ENCODE results near the gene AUTS2. TPM values are rescaled to one million over a fixed set of nuclear protein-coding genes. Genes with fewer than 3 reads are reported as not detected.
"Not testable (repeated sequence)": the region's sequence is repeated elsewhere in the genome, so short reads cannot be mapped to it uniquely, and the experiment has no call there.

Gene AUTS2
- total RNA-seq, 1 donor from 2014 or later: 80.6 TPM

DNA sequence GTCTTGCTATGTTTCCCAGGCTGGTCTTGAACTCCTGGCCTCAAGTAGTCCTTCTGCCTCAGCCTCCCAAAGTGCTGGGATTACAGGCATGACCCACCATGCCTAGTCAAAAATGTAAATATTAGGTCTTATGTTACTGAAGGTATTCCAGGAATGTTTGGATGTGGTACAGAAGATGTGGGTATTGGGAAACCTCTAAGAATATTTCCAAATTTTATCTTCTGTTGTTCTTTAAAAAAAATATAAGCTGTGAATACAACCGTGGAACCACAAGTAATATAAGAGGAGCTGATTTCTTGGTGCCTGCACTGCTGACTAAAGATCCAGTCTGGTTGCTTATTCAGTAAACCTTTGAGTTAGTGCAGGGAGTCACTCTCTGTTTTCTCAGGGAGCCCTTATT is 178.3 kb downstream of the AUTS2 start:
- H3K9me3 Mint-ChIP-seq (ENCODE audit: unreplicated experiment): no peaks in the 10 kb centered on the region
- H3K4me3 Mint-ChIP-seq (ENCODE audit: unreplicated experiment): no peak overlapping the region
- no peaks in the 10 kb centered on the region for H3K27me3 Mint-ChIP-seq (ENCODE audit: unreplicated experiment)
- TF ChIP-seq, protein P1, sequence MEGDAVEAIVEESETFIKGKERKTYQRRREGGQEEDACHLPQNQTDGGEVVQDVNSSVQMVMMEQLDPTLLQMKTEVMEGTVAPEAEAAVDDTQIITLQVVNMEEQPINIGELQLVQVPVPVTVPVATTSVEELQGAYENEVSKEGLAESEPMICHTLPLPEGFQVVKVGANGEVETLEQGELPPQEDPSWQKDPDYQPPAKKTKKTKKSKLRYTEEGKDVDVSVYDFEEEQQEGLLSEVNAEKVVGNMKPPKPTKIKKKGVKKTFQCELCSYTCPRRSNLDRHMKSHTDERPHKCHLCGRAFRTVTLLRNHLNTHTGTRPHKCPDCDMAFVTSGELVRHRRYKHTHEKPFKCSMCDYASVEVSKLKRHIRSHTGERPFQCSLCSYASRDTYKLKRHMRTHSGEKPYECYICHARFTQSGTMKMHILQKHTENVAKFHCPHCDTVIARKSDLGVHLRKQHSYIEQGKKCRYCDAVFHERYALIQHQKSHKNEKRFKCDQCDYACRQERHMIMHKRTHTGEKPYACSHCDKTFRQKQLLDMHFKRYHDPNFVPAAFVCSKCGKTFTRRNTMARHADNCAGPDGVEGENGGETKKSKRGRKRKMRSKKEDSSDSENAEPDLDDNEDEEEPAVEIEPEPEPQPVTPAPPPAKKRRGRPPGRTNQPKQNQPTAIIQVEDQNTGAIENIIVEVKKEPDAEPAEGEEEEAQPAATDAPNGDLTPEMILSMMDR (IDR thresholded peaks at IDR 0.05): no peak
- no peak overlapping the region for H3K27ac Mint-ChIP-seq (ENCODE audit: unreplicated experiment)
- H3K4me1 Mint-ChIP-seq (ENCODE audit: unreplicated experiment): peaks cover 64% of the 10 kb centered on the region
- no peaks in the 10 kb centered on the region for H3K36me3 Mint-ChIP-seq (ENCODE audit: unreplicated experiment)
- DNase-seq (ENCODE audit: extremely low spot score, unreplicated experiment): no peak

DNA sequence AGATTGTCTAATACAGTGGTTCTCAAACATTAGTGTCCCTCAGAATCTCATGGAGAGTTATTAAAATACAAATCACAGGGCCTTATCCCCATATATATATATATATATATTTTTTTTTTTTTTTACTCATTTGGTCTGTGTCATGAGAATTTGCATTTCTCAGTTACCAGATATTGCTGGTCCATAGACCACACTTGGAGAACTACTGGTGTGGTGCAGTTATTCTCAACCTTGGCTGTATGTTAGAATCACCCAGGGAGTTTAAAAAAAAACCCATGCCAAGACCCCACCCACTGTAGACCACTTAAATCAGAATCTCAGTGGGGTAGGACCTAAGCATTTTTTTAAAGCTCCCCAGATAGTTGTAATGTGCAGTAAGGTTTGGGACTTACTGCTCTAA is 179.9 kb downstream of the AUTS2 start:
- H3K4me1 Mint-ChIP-seq (ENCODE audit: unreplicated experiment): peaks cover 70% of the 10 kb centered on the region
- no peaks in the 10 kb centered on the region for H3K27me3 Mint-ChIP-seq (ENCODE audit: unreplicated experiment)
- H3K9me3 Mint-ChIP-seq (ENCODE audit: unreplicated experiment): no peaks in the 10 kb centered on the region
- no peak for DNase-seq (ENCODE audit: extremely low spot score, unreplicated experiment)
- no peak overlapping the region for H3K4me3 Mint-ChIP-seq (ENCODE audit: unreplicated experiment)
- no peak overlapping the region for H3K27ac Mint-ChIP-seq (ENCODE audit: unreplicated experiment)
- TF ChIP-seq, protein P1 (IDR thresholded peaks at IDR 0.05): no peak
- H3K36me3 Mint-ChIP-seq (ENCODE audit: unreplicated experiment): no peaks in the 10 kb centered on the region

DNA sequence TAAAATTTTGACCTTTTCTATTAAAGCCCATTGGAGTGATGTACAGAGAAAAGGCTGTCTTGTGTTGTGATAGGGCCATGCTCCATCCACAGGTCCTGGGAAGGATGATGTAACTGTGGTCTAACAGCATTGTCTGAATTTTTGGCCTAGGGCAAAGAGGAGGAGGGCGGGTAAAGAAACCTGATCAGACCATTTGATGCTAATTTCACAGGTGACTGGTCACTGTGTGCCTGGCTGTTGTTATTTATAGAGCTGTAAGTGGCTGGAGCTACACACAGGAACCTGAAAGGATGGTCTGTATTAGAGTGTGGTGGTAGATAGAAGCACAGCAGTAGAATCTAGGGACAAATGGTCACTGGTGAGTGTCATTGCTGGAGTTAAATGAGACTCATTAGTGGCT is 182.1 kb downstream of the AUTS2 start:
- Mint-ChIP-seq H3K27ac (ENCODE audit: unreplicated experiment) (no peak overlapping the region), H3K4me3 (ENCODE audit: unreplicated experiment) (no peak overlapping the region), H3K36me3 (ENCODE audit: unreplicated experiment) (no peaks in the 10 kb centered on the region), H3K9me3 (ENCODE audit: unreplicated experiment) (no peaks in the 10 kb centered on the region), H3K27me3 (ENCODE audit: unreplicated experiment) (no peaks in the 10 kb centered on the region), H3K4me1 (ENCODE audit: unreplicated experiment) (peaks cover 67% of the 10 kb centered on the region)
- TF ChIP-seq, protein P1 (IDR thresholded peaks at IDR 0.05): no peak
- DNase-seq (ENCODE audit: extremely low spot score, unreplicated experiment): no peak

DNA sequence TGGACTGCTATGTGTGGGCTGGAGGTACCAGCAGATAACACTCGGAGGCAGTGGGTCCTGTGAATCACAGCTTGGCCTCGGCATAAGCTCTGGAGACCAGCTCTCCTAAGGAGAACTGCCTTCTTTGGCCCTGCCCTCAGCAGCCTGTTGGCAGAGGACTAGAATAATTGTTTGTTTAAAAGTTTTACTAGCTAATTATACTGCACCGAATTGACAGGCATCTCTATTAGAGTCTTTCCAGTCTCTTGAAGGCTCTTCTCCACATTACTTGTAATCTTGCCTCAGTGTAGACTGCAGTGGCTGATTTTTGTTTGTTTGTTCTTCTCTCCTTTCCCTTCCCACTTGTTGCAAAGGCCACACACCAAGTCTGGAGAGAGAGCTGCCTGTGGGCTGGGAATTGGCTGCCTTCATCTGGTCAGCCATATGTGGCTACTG is 183.2 kb downstream of the AUTS2 start:
- Mint-ChIP-seq H3K36me3 (ENCODE audit: unreplicated experiment) (no peaks in the 10 kb centered on the region), H3K4me3 (ENCODE audit: unreplicated experiment) (no peak overlapping the region), H3K27ac (ENCODE audit: unreplicated experiment) (peak overlapping the region; percentile 25), H3K27me3 (ENCODE audit: unreplicated experiment) (no peaks in the 10 kb centered on the region), H3K4me1 (ENCODE audit: unreplicated experiment) (peaks cover 61% of the 10 kb centered on the region), H3K9me3 (ENCODE audit: unreplicated experiment) (no peaks in the 10 kb centered on the region)
- TF ChIP-seq, protein P1 (IDR thresholded peaks at IDR 0.05): no peak
- DNase-seq (ENCODE audit: extremely low spot score, unreplicated experiment): no peak

DNA sequence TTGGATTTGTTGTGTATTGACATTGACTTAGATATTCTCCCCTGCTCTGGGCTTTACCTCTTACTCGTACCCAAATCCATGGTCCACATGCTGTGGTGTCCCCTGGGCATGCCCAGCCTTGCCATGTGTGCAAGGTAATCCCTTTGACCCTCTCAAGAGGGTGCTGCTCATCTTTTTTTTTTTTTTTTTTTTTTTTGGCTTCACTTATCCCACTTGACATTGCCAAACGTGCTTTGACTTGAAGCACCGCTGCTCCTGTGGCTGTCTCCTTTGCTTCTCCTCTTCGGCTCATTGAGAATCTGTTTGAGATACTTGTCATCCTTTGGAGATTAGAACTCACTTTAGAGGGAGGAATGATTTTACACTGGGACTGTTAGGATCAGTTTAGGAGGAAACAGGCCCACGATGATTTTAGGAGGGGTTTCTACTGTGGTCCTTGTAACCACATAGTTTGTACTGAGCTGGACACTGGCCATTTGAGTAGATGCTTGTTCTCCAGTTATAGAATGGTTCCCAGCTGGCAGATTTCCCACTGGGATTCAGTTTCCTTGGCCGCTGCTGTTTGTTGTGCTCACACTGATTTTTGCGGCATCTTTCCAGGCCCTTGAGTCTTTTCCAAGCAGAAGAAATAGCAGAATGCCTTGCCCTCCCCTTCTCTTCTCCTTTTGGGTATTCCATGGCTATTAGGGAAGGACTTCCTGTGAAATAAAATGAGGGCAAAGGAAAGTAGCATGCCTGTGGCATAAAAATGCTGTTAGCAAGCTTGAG is 184.8 kb downstream of the AUTS2 start:
- DNase-seq (ENCODE audit: extremely low spot score, unreplicated experiment): no peak
- Mint-ChIP-seq H3K36me3 (ENCODE audit: unreplicated experiment) (no peaks in the 10 kb centered on the region), H3K27ac (ENCODE audit: unreplicated experiment) (peak overlapping the region; percentile 39), H3K4me1 (ENCODE audit: unreplicated experiment) (peaks cover 55% of the 10 kb centered on the region), H3K4me3 (ENCODE audit: unreplicated experiment) (no peak overlapping the region), H3K27me3 (ENCODE audit: unreplicated experiment) (no peaks in the 10 kb centered on the region), H3K9me3 (ENCODE audit: unreplicated experiment) (no peaks in the 10 kb centered on the region)
- TF ChIP-seq, protein P1 (IDR thresholded peaks at IDR 0.05): no peak

DNA sequence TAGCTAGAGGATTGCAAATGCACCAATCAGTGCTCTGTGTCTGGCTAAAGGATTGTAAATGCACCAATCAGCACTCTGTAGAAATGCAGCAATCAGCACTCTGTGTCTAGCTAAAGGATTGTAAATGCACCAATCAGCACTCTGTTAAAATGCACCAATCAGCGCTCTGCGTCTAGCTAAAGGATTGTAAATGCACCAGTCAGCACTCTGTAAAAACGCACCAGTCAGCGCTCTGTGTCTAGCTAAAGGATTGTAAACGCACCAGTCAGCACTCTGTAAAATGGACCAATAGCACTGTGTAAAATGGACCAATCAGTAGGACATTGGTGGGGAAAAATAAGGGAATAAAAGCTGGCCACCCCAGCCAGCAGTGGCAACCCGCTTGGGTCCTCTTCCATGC is 187.9 kb downstream of the AUTS2 start:
- H3K36me3 Mint-ChIP-seq (ENCODE audit: unreplicated experiment); DNase-seq (ENCODE audit: extremely low spot score, unreplicated experiment); H3K27me3 Mint-ChIP-seq (ENCODE audit: unreplicated experiment); H3K27ac Mint-ChIP-seq (ENCODE audit: unreplicated experiment); H3K9me3 Mint-ChIP-seq (ENCODE audit: unreplicated experiment); H3K4me3 Mint-ChIP-seq (ENCODE audit: unreplicated experiment): not testable (repeated sequence)
- peaks cover 57% of the 10 kb centered on the region for H3K4me1 Mint-ChIP-seq (ENCODE audit: unreplicated experiment)
